KMS-11 (cell line): ENCODE data around the gene AGBL4.

Experiments used
- H2AFZ ChIP-seq: fragments of 200-600 bp; sonication (generic); 2 replicates; pipeline ENCODE4 v1.6.1; 2016; ENCODE audit warnings: antibody characterized with exemption, mixed run types, low read depth
- H3K27ac ChIP-seq: fragments of 200-600 bp; sonication (generic); 2 replicates; pipeline ENCODE4 v1.6.1; 2016; ENCODE audit warnings: mild to moderate bottlenecking, mixed run types
- H3K27me3 ChIP-seq: fragments of 200-600 bp; sonication (generic); 2 replicates; pipeline ENCODE4 v1.6.1; 2017; ENCODE audit warnings: mild to moderate bottlenecking, low read depth, mixed run types, moderate library complexity; ENCODE audit not compliant: insufficient read depth
- H3K36me3 ChIP-seq: fragments of 200-600 bp; sonication (generic); 2 replicates; pipeline ENCODE4 v1.6.1; 2017; ENCODE audit warnings: mild to moderate bottlenecking, mixed run types; ENCODE audit not compliant: insufficient read depth
- H3K4me1 ChIP-seq: fragments of 200-600 bp; sonication (generic); 2 replicates; pipeline ENCODE4 v1.6.1; 2016; ENCODE audit warnings: mild to moderate bottlenecking, low read depth, mixed run types; ENCODE audit not compliant: poor library complexity, severe bottlenecking
- H3K4me2 ChIP-seq: fragments of 200-600 bp; sonication (generic); 2 replicates; pipeline ENCODE4 v1.7.0; 2016; ENCODE audit warnings: mild to moderate bottlenecking, mixed run types
- H3K4me3 ChIP-seq: fragments of 200-600 bp; sonication (generic); IDR thresholded peaks from 2 replicates; pipeline ENCODE4 v1.6.1; 2017; ENCODE audit warnings: low read depth, low read length, mixed read lengths; ENCODE audit not compliant: insufficient read depth
- H3K79me2 ChIP-seq: fragments of 200-600 bp; sonication (generic); 2 replicates; pipeline ENCODE4 v1.6.1; 2016; ENCODE audit warnings: low read depth, mixed run types; ENCODE audit not compliant: insufficient read depth
- H3K9ac ChIP-seq: fragments of 200-600 bp; sonication (generic); 2 replicates; pipeline ENCODE4 v1.6.1; 2016; ENCODE audit warnings: mild to moderate bottlenecking, mixed run types
- H4K20me1 ChIP-seq: fragments of 200-600 bp; sonication (generic); 2 replicates; pipeline ENCODE4 v1.6.1; 2016; ENCODE audit warnings: mild to moderate bottlenecking, mixed run types; ENCODE audit not compliant: insufficient read depth
- CTCF ChIP-seq: fragments of 200-600 bp; sonication (generic); conservative IDR thresholded peaks from 2 replicates; pipeline ENCODE4 v1.6.1; 2017; ENCODE audit warnings: low read depth, mild to moderate bottlenecking, antibody characterized with exemption, low read length, moderate library complexity, mixed read lengths

Gene AGBL4

GRCh38 chr1:49200738-49201137 is 823.0 kb downstream of the AGBL4 start:
- H3K4me2 ChIP-seq, result no peak overlapping the region
- H3K27ac ChIP-seq, result no peak overlapping the region
- H3K79me2 ChIP-seq, result no peaks in the 10 kb centered on the region
- H2AFZ ChIP-seq, result no peak overlapping the region
- H3K4me1 ChIP-seq, result no peaks in the 10 kb centered on the region
- no peaks in the 10 kb centered on the region for H4K20me1 ChIP-seq
- no peak for TF ChIP-seq CTCF
- no peak overlapping the region for H3K9ac ChIP-seq
- H3K36me3 ChIP-seq, result no peaks in the 10 kb centered on the region
- H3K4me3 ChIP-seq, result no peak overlapping the region
- no peaks in the 10 kb centered on the region for H3K27me3 ChIP-seq

GRCh38 chr1:49199564-49199963 is 824.2 kb downstream of the AGBL4 start:
- Histone ChIP-seq H2AFZ (no peak overlapping the region), H3K27me3 (no peaks in the 10 kb centered on the region), H3K4me1 (no peaks in the 10 kb centered on the region), H3K9ac (no peak overlapping the region), H3K4me2 (no peak overlapping the region), H3K79me2 (no peaks in the 10 kb centered on the region), H4K20me1 (no peaks in the 10 kb centered on the region), H3K36me3 (no peaks in the 10 kb centered on the region), H3K27ac (no peak overlapping the region), H3K4me3 (no peak overlapping the region)
- TF ChIP-seq CTCF, result no peak

- no peak overlapping the region for H2AFZ ChIP-seq
- TF ChIP-seq CTCF, result no peak
- no peak overlapping the region for H3K9ac ChIP-seq
- no peaks in the 10 kb centered on the region for H3K79me2 ChIP-seq
- H3K27ac ChIP-seq, result no peak overlapping the region
- no peaks in the 10 kb centered on the region for H3K27me3 ChIP-seq
- no peak overlapping the region for H3K4me3 ChIP-seq
- no peaks in the 10 kb centered on the region for H4K20me1 ChIP-seq
- H3K4me1 ChIP-seq, result no peaks in the 10 kb centered on the region
- no peaks in the 10 kb centered on the region for H3K36me3 ChIP-seq
- H3K4me2 ChIP-seq, result no peak overlapping the region
Observed at GRCh38 chr1:49197081-49197480, 826.7 kb downstream of the AGBL4 start.

GRCh38 chr1:49190138-49190537 is 833.6 kb downstream of the AGBL4 start:
- no peak overlapping the region for H3K27ac ChIP-seq
- no peak for TF ChIP-seq CTCF

More at GRCh38 chr1:49190138-49190537, 833.6 kb downstream of the AGBL4 start:
- no peaks in the 10 kb centered on the region for H3K27me3 ChIP-seq
- no peak overlapping the region for H2AFZ ChIP-seq
- H3K9ac ChIP-seq, result no peak overlapping the region
- no peaks in the 10 kb centered on the region for H3K79me2 ChIP-seq
- no peak overlapping the region for H3K4me3 ChIP-seq
- no peaks in the 10 kb centered on the region for H4K20me1 ChIP-seq
- H3K36me3 ChIP-seq, result no peaks in the 10 kb centered on the region
- no peaks in the 10 kb centered on the region for H3K4me1 ChIP-seq
- no peak overlapping the region for H3K4me2 ChIP-seq
